ENCODE results near the gene ITPR1. TPM values are rescaled to one million over a fixed set of nuclear protein-coding genes. Genes with fewer than 3 reads are reported as not detected.

Gene ITPR1
- total RNA-seq, 1 donor from 2014 or later: 45.9 TPM

DNA sequence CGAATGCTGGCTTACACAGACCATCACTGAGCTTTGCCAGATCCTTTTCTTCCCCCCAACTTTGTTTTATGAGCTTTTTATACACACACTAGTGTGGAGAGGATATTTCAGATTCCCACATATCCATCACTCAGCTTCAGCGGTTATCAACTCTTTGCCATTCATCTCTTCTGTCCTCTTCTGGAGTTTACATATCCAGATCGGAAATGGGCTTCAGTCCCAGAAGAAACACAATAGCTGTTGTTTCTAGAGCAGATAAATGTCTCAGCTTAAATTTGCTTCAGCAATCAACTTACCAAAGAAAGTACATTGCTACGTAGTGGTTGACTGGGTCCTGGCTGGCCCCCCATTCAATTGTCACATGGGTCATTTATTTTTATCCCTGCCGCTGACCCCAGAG, 300.2 kb downstream of the ITPR1 start:
- Mint-ChIP-seq H3K4me1 (ENCODE audit: unreplicated experiment) (no peaks in the 10 kb centered on the region), H3K36me3 (peaks cover 35% of the 10 kb centered on the region), H3K9me3 (no peaks in the 10 kb centered on the region), H3K27ac (no peak overlapping the region), H3K27me3 (no peaks in the 10 kb centered on the region), H3K4me3 (no peak overlapping the region)
- TF ChIP-seq, protein P1, sequence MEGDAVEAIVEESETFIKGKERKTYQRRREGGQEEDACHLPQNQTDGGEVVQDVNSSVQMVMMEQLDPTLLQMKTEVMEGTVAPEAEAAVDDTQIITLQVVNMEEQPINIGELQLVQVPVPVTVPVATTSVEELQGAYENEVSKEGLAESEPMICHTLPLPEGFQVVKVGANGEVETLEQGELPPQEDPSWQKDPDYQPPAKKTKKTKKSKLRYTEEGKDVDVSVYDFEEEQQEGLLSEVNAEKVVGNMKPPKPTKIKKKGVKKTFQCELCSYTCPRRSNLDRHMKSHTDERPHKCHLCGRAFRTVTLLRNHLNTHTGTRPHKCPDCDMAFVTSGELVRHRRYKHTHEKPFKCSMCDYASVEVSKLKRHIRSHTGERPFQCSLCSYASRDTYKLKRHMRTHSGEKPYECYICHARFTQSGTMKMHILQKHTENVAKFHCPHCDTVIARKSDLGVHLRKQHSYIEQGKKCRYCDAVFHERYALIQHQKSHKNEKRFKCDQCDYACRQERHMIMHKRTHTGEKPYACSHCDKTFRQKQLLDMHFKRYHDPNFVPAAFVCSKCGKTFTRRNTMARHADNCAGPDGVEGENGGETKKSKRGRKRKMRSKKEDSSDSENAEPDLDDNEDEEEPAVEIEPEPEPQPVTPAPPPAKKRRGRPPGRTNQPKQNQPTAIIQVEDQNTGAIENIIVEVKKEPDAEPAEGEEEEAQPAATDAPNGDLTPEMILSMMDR (conservative IDR thresholded peaks at IDR 0.05): no peak
- DNase-seq (ENCODE audit: extremely low spot score, unreplicated experiment): no peak

DNA sequence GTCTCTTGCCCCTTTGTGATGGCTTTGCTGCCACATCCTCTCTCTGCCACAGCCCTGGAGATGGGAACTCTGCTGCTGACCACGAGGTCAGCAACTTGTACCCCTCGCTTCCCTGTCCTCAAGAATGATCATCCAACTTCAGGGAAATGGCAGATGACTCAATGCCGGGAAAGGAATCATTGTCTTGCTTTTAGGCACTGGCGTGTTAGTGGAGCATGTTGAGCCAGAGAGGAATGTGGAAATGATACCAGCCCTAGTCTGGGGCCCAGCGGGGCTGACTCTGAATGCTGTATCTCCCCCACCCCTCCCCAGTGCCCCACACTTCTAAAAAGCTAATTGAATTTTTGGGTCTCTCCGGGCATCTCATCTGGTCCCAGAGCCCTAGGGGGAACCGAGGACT, 301.2 kb downstream of the ITPR1 start:
- Mint-ChIP-seq H3K4me3 (no peak overlapping the region), H3K9me3 (no peaks in the 10 kb centered on the region), H3K36me3 (peaks cover 42% of the 10 kb centered on the region), H3K27me3 (no peaks in the 10 kb centered on the region), H3K4me1 (ENCODE audit: unreplicated experiment) (no peaks in the 10 kb centered on the region), H3K27ac (no peak overlapping the region)
- TF ChIP-seq, protein P1 (conservative IDR thresholded peaks at IDR 0.05): no peak
- no peak for DNase-seq (ENCODE audit: extremely low spot score, unreplicated experiment)

DNA sequence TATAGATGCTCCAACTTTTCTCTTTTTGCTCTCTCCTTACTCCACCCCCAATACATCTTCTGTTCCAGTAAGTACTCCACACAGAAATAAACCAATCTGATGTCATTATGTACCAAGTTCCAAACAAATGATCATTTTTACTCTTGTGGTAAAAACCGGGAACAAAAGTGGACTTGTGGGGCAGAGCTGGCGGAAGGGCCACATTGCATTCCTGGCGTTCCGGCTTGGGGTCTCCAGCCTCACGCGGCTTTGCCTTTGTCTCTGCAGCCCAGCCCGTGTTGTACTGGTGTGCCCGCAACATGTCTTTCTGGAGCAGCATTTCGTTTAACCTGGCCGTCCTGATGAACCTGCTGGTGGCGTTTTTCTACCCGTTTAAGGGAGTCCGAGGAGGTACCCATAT, 301.6 kb downstream of the ITPR1 start:
- no peaks in the 10 kb centered on the region for H3K4me1 Mint-ChIP-seq (ENCODE audit: unreplicated experiment)
- TF ChIP-seq, protein P1 (conservative IDR thresholded peaks at IDR 0.05): no peak
- H3K27ac Mint-ChIP-seq: no peak overlapping the region

DNA sequence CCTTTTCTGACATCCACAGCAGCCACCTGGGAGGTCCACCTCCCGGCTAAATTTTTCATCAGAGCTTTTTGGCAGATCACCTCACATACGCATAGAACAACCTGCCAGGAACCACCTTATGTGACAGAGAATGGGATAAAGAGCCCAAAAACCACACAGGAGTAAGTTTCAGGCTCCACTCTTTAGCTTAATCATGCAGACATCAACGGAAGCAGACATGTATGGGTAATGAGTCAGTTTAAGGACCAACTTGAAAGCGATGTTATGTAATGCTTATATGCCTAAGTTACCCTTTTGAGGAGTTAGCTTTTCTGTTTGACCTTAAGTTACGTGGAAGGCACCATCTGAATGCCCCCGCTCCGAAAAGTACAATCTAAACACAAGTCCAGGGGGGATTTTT, 302.8 kb downstream of the ITPR1 start:
- Mint-ChIP-seq H3K4me1 (ENCODE audit: unreplicated experiment) (no peaks in the 10 kb centered on the region), H3K27ac (no peak overlapping the region), H3K36me3 (peaks cover 40% of the 10 kb centered on the region), H3K9me3 (no peaks in the 10 kb centered on the region), H3K4me3 (no peak overlapping the region), H3K27me3 (no peaks in the 10 kb centered on the region)
- TF ChIP-seq, protein P1 (conservative IDR thresholded peaks at IDR 0.05): no peak
- DNase-seq (ENCODE audit: extremely low spot score, unreplicated experiment): no peak

More for the DNA sequence above, 301.6 kb downstream of the ITPR1 start:
- Mint-ChIP-seq H3K4me3 (no peak overlapping the region), H3K27me3 (no peaks in the 10 kb centered on the region), H3K9me3 (no peaks in the 10 kb centered on the region), H3K36me3 (peaks cover 44% of the 10 kb centered on the region)
- DNase-seq (ENCODE audit: extremely low spot score, unreplicated experiment): no peak

DNA sequence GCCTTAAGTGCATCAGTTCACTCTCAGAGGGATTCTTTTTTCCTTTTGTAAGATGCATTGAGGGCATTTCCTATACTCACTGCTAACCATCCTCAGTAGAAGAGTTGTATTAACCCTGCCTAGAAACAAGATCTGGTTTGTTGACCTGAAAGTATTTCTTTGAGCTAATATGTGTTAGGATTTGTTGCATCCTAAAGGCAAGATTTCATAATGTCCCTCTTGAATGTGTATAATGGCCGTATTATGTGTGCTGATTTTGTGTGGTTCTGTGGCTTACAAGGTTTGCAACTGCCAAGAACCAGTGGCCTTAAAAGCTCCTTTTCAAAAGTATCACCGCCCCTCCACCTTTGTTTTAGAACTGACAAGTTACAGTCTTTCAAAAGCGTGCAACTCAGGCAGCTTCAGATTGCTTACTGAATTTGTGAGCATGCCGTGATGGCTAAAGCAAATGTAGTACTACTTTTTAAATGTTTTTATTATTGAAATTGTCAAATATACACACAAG, 304.1 kb downstream of the ITPR1 start:
- Mint-ChIP-seq H3K4me3 (no peak overlapping the region), H3K36me3 (peaks cover 36% of the 10 kb centered on the region), H3K27ac (no peak overlapping the region), H3K9me3 (no peaks in the 10 kb centered on the region), H3K4me1 (ENCODE audit: unreplicated experiment) (no peaks in the 10 kb centered on the region), H3K27me3 (no peaks in the 10 kb centered on the region)
- DNase-seq (ENCODE audit: extremely low spot score, unreplicated experiment): no peak
- TF ChIP-seq, protein P1 (conservative IDR thresholded peaks at IDR 0.05): no peak

All from type B pancreatic cell (in vitro differentiated cells).